MM.1S (cell line): Measurements from ENCODE around the gene GALNT8.

Source experiments
- CTCF ChIP-seq: fragments of 300-600 bp; sonication (generic); IDR thresholded peaks from 2 replicates; pipeline ENCODE4 v1.5.1; 2016; ENCODE audit warnings: antibody characterized with exemption, low read length, mixed read lengths
- EZH2 ChIP-seq: fragments of 300-600 bp; sonication (generic); optimal IDR thresholded peaks from 2 replicates; pipeline ENCODE3; 2017; ENCODE audit warnings: low read depth, mild to moderate bottlenecking, antibody characterized with exemption, low read length, mixed read lengths

GRCh38 chr12:4810219-4810671 lies 90.0 kb downstream of the GALNT8 start:
- TF ChIP-seq CTCF (no peak), EZH2 (no peak)
